GM12878 (cell line): ENCODE data around the gene RAPGEF6. TPM values are rescaled to one million over a fixed set of nuclear protein-coding genes. Genes with fewer than 3 reads are reported as not detected.

ENCODE experiments used
- ATAC-seq: fragments of 200-7000 bp; cut with Tn5 transposase; 3 replicates; pipeline ENCODE4 v1.9.1; 2020; ENCODE audit warnings: mild to moderate bottlenecking, moderate library complexity
- BruUV-seq: library from RNA; stranded (reverse); fragments of 400-500 nt; replicated peaks from 2 replicates; lab custom pipeline; 2021; lab: Mats Ljungman, UMichigan
- CTCF ChIA-PET: fragments of 300-600 bp; sonication (Branson Sonifier 250); formaldehyde crosslinking; extraction: SDS; loops from one replicate; lab custom pipeline; 2021; ENCODE audit warnings: inconsistent platforms; lab: Yijun Ruan, JAX
- POLR2A ChIA-PET: fragments of 350-600 bp; formaldehyde crosslinking; extraction: SDS; loops from one replicate; lab custom pipeline; 2021; ENCODE audit warnings: inconsistent platforms; lab: Charles Lee
- RAD21 ChIA-PET: fragments of 300-600 bp; sonication (Branson Sonifier 250); formaldehyde crosslinking; loops from one replicate; lab custom pipeline; 2023; ENCODE audit warnings: antibody characterized with exemption; ENCODE audit not compliant: unreplicated experiment; lab: Charles Lee
- SMC1A ChIA-PET: fragments of 300-600 bp; sonication (Branson Sonifier 250); formaldehyde crosslinking; loops from one replicate; lab custom pipeline; 2023; ENCODE audit not compliant: unreplicated experiment, uncharacterized antibody; lab: Charles Lee
- DNase-seq: peaks from one replicate; pipeline ENCODE4 v3.0.0-alpha.2; 2011; ENCODE audit warnings: low read depth, low spot score
- FAIRE-seq: peaks from 3 replicates; lab custom pipeline; 2011; peaks lifted over from hg19 to GRCh38; lab: Jason Lieb, UNC
- H2AFZ ChIP-seq: 2 replicates; pipeline ENCODE4 v1.6.0; 2011; ENCODE audit warnings: low read depth, low read length, control low read depth; ENCODE audit not compliant: control insufficient read depth
- H3K27ac ChIP-seq: 2 replicates; pipeline ENCODE4 v1.5.1; 2011; ENCODE audit warnings: control low read depth; ENCODE audit not compliant: control insufficient read depth, insufficient read depth
- H3K27me3 ChIP-seq, 2 experiments: replicated peaks in 1 of 2; 2 replicates each; pipeline versions ENCODE4 v1.6.0 to v1.6.1; 2011; ENCODE audit warnings: low read length in 1 of 2; ENCODE audit not compliant: control insufficient read depth in 2 of 2, insufficient read depth in 2 of 2
- H3K36me3 ChIP-seq, 2 experiments: 2 replicates each; pipeline ENCODE4 v1.5.1; 2011; ENCODE audit warnings: low read length in 1 of 2; ENCODE audit not compliant: control insufficient read depth in 2 of 2, insufficient read depth in 2 of 2
- H3K4me1 ChIP-seq: 2 replicates; pipeline ENCODE4 v1.6.1; 2011; ENCODE audit warnings: mild to moderate bottlenecking, low read length, moderate library complexity, mixed read lengths; ENCODE audit not compliant: control insufficient read depth, insufficient read depth
- H3K4me2 ChIP-seq: 2 replicates; pipeline ENCODE4 v1.6.0; 2011; ENCODE audit warnings: control low read depth; ENCODE audit not compliant: control insufficient read depth, insufficient read depth
- H3K4me3 ChIP-seq: fragments of 200-600 bp; sonication (generic); 2 replicates; pipeline ENCODE4 v1.5.1; 2016
- H3K79me2 ChIP-seq: 2 replicates; pipeline ENCODE4 v1.6.0; 2011; ENCODE audit warnings: low read length; ENCODE audit not compliant: control insufficient read depth, insufficient read depth
- H3K9ac ChIP-seq: 2 replicates; pipeline ENCODE4 v1.8.0; 2011; ENCODE audit warnings: low read length, control low read depth, mixed read lengths; ENCODE audit not compliant: control insufficient read depth, insufficient read depth
- H3K9me3 ChIP-seq: replicated peaks from 3 replicates; pipeline ENCODE4 v1.5.1; 2011; ENCODE audit warnings: mild to moderate bottlenecking, low read length; ENCODE audit not compliant: control insufficient read depth, insufficient read depth
- H4K20me1 ChIP-seq: 2 replicates; pipeline ENCODE4 v1.6.0; 2011; ENCODE audit not compliant: control insufficient read depth, insufficient read depth
- RFX5 ChIP-seq: IDR thresholded peaks from 2 replicates; pipeline ENCODE4 v1.6.1; 2011; ENCODE audit warnings: low read depth, low read length, improper control_type of control experiment
- SMAD1 ChIP-seq: fragments of 450-650 bp; IDR thresholded peaks from 2 replicates; pipeline ENCODE4 v1.6.1; 2018; ENCODE audit warnings: mild to moderate bottlenecking, low read depth; ENCODE audit not compliant: partially characterized antibody
- SUPT20H ChIP-seq: IDR thresholded peaks from 2 replicates; pipeline ENCODE4 v1.6.1; 2011; ENCODE audit warnings: low read depth, mild to moderate bottlenecking, low read length, moderate library complexity, borderline replicate concordance; ENCODE audit not compliant: control insufficient read depth
- ZZZ3 ChIP-seq: IDR thresholded peaks from 2 replicates; pipeline ENCODE4 v1.6.1; 2011; ENCODE audit warnings: low read depth; ENCODE audit not compliant: control insufficient read depth, insufficient read length
- WGBS: methylation state at CpG from one replicate; pipeline ENCODE4 v1.1.6; 2016; ENCODE audit warnings: low lambda C conversion rate; ENCODE audit not compliant: insufficient replicate concordance, insufficient coverage; ENCODE audit errors: missing lambda C conversion rate; 5-methylcytosine and 5-hydroxymethylcytosine counted together
- in situ Hi-C: fragments of 300-500 bp; cut with MboI; formaldehyde crosslinking; loops from 9 replicates; pipeline ENCODE4 v1.14.3; 2018; ENCODE audit warnings: mixed read lengths
- intact Hi-C: fragments of 100-400 bp; cut with micrococcal nuclease; formaldehyde crosslinking; loops from one replicate; pipeline ENCODE4 v1.14.2; 2022; ENCODE audit not compliant: unreplicated experiment
- polyA plus RNA-seq, 11 experiments: library from polyadenylated mRNA; depleted of rRNA in 4 of 11; unstranded in 6 of 11; stranded (reverse) in 5 of 11; fragments of >200 nt; fragmentation: Nextera tagmentation in 4 of 11; fragmentation: Illumina TruSeq in 1 of 11; extraction: Ambion mirVana in 4 of 11; extraction: Trizol in 1 of 11; gene quantifications; 1 replicate in 1 of 11; 2 replicates in 10 of 11; pipeline versions ENCODE4 v1.2.1 to v1.2.3, GENCODE V29; 2011 to 2016; ENCODE audit warnings: inconsistent platforms in 2 of 11, missing spikeins in 2 of 11, low read depth in 1 of 11
- total RNA-seq, 4 experiments: library from RNA; depleted of rRNA in 3 of 4; stranded (reverse); fragments of >200 nt in 3 of 4; fragmentation: Illumina TruSeq in 1 of 4; extraction: Trizol in 1 of 4; gene quantifications; 2 replicates each; pipeline versions ENCODE4 v1.2.1 to v1.2.3, GENCODE V29; 2013 to 2021
- TF ChIP-seq, protein P1 (sequence below): fragments of 450-650 bp; IDR thresholded peaks from 2 replicates; pipeline ENCODE4 v1.6.1; 2016; ENCODE audit warnings: mild to moderate bottlenecking
- TF ChIP-seq, protein P2 (sequence below): IDR thresholded peaks from 2 replicates; pipeline ENCODE4 v1.6.1; 2012; ENCODE audit warnings: low read depth, low read length, improper control_type of control experiment

Gene RAPGEF6
- total and polyA plus RNA-seq, 10 of the 15 experiments (the other 5 are each of a cell fraction or from before 2014, with no cell fraction given) = 2.9 to 24.0 (median 14.2) TPM

DNA sequence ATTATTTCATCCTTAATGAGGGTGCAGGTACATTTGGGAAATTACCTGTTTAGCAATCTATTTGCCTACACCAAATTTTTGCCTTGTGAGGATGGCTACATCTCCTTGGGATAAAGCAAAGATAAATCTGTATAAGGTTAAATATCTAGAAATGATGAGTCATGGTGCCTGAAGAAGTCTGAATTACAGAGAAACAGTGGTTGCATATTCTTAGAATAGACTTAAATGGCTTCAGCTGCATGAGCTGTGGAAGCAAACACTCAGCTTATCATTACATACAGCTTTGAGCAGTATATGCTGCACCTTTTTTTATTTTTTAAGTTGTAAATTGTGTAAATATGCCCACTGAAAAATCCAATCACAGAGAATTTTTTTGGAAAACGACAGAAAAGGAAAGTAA lies 153.5 kb downstream of the RAPGEF6 start:
- ATAC-seq (no peak), DNase-seq (no peak), FAIRE-seq (no peak)
- no TSS peak for BruUV-seq
- Histone ChIP-seq H3K27me3 (no peaks in the 10 kb centered on the region), H3K36me3 (peaks cover 0 to 29% of the 10 kb centered on the region in 2 experiments; a peak in 3 of 4 replicates), H3K9me3 (no peaks in the 10 kb centered on the region), H3K27ac (no peak overlapping the region), H2AFZ (no peak overlapping the region), H3K79me2 (no peaks in the 10 kb centered on the region), H3K4me1 (no peaks in the 10 kb centered on the region; the same call in 1 of the 2 replicates), H3K4me2 (no peak overlapping the region), H3K9ac (no peak overlapping the region), H3K4me3 (no peak overlapping the region), H4K20me1 (no peaks in the 10 kb centered on the region)
- no peak for TF ChIP-seq ZZZ3
- TF ChIP-seq, protein P1, sequence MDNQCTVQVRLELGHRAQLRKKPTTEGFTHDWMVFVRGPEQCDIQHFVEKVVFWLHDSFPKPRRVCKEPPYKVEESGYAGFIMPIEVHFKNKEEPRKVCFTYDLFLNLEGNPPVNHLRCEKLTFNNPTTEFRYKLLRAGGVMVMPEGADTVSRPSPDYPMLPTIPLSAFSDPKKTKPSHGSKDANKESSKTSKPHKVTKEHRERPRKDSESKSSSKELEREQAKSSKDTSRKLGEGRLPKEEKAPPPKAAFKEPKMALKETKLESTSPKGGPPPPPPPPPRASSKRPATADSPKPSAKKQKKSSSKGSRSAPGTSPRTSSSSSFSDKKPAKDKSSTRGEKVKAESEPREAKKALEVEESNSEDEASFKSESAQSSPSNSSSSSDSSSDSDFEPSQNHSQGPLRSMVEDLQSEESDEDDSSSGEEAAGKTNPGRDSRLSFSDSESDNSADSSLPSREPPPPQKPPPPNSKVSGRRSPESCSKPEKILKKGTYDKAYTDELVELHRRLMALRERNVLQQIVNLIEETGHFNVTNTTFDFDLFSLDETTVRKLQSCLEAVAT = no peak
- no peak for TF ChIP-seq RFX5
- TF ChIP-seq SUPT20H = no peak
- TF ChIP-seq, protein P2, sequence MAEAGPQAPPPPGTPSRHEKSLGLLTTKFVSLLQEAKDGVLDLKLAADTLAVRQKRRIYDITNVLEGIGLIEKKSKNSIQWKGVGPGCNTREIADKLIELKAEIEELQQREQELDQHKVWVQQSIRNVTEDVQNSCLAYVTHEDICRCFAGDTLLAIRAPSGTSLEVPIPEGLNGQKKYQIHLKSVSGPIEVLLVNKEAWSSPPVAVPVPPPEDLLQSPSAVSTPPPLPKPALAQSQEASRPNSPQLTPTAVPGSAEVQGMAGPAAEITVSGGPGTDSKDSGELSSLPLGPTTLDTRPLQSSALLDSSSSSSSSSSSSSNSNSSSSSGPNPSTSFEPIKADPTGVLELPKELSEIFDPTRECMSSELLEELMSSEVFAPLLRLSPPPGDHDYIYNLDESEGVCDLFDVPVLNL = no peak
- TF ChIP-seq SMAD1 = no peak
- ChIA-PET CTCF (interaction anchor here (1.0 kb wide), 1 partner anchor 16 kb away, joined by 3 read pairs; no protein-coding TSS in a partner anchor), RAD21 (no interaction called here), POLR2A (no interaction called here), SMC1A (interaction anchor here (0.6 to 1.0 kb wide), 2 partner anchors 17 to 25 kb away, joined by 3 to 4 read pairs; no protein-coding TSS in a partner anchor)
- intact Hi-C loops (no loop called here), in situ Hi-C loops (no loop called here)
- WGBS = 96% methylated on average over 1 of the region's 1 CpG
